ENCODE data around the gene PSME4.

The PSME4 gene

DNA sequence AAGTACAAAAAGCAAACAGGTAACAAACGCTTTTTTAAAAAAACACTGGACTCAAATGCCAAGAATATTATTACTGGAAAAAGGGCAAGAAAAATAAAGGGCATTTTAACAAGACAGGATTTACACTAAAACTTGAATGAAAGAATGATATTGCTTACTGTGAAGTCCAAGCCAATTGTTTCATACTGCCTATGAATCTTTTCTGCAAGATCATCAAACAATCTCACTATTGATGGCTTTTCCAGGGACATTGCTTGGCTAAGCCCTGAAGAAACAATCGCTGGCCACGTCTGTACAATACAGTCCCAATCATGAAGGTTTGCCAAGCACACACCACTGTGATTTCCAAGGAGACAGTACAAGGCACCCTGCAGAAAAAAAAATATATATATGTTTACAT lies 69.6 kb downstream of the PSME4 start:
- no peak overlapping the region for H3K4me3 ChIP-seq (ENCODE audit: low read depth, low read length)

DNA sequence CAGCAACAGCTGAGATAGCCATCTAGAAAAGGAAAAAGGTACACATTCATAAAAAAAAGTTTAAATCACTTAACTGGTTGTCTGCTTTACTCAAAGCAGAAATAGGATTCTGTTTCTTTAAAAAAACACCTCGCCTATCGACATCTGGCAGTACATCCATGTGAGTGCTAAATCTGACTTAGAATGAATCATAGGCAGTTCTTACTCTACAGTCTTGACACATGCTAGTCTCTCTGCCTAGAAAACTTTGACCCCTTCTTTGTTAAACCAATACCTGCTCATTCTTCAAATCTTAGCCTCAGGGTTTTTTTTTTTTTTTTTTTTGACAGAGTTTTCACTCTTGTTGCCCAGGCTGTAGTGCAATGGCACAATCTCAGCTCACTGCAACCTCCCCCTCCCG lies 73.9 kb downstream of the PSME4 start:
- no peak overlapping the region for H3K4me3 ChIP-seq (ENCODE audit: low read depth, low read length)

DNA sequence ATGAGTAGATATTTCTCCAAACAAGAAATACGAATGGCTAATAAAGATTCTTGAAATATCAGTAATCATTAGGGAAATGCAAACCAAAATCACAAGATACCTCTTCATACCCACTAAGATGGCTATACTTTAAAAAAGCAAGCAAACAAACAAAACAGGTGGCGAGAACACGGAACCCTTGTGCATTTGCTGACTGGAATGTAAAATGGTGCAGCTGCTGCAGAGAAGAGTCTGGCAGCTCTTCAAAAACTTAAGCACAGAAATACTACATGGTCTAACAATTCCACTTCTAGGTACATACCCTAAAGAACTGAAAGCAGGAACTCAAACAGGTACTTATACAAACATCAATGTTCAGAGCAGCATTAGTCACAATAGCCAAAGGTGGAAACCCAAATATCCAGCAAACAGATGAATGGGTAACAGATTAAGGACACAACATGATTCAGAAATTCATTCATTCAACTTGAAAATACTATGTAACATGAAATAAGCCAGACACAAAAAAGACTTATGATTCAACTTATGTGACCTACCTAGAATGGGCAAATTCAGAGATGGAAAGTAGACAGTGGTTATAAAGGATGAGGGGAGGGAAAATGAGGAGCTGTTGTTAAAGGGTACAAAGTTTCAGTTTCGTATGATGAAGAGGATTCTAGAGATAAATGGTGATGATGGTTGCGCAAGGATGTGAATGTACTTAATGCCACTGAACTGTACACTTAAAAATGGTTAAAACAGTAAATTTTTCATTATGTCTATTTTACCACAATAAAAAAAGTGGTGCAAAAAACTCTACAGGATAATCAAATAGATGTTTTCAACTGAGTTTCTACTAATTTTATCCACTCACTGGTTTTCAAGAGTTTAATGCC lies 84.2 kb downstream of the PSME4 start:
- H3K4me3 ChIP-seq (ENCODE audit: low read depth, low read length) = no peak overlapping the region

DNA sequence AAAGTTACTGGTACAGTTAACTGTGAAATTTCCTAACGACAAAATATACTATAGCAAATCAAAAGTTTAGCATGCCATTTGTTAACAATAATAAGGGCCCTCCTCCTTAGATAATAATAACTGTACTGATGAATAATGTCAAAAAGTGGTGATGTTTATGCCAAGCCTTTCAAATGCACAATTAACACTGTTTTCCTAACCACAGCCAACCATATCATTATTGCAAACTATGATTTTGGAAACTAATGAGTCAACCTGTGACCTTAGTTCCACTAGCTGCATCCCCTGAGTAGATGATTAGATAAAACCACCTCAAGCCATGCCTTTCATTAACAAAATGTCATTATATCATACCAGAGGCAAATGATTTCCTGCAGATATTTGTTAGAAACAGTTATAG lies 85.9 kb downstream of the PSME4 start:
- no peak overlapping the region for H3K4me3 ChIP-seq (ENCODE audit: low read depth, low read length)

DNA sequence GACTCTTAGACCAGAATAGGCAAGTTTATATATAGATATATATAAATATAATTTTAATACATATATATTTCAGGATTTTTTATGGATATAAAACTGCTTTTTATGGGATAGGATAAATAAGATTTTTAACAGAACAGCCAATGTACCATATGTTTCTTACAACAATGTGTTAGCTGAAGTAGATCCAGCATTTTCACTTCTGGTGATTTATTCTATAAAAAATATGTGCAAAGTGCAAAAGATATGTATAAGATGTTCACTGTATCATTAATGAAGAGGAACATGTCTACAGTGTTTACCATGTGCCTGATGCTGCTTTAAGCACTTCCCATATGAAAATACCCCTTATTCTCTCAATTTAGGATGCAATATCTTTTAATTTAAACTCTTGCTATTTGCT lies 88.8 kb downstream of the PSME4 start:
- H3K4me3 ChIP-seq (ENCODE audit: low read depth, low read length) = no peak overlapping the region

DNA sequence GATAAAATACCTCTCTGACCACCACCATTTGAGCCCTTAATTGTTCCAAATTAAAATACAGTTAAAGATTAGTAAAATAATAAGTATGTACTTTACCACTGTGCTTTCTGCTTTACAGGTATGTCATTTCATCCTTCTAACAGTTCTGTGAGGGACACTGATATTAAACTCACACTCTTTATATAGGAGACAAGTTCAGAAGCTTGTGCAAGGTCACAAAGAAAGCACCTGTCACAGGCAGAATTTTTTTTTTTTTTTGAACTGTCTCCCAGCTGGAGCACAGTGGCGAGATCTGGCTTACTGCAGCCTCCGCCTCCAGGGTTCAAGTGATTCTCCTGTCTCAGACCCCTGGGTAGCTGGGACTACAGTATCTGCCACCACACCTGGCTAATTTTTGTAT lies 89.4 kb downstream of the PSME4 start:
- H3K4me3 ChIP-seq (ENCODE audit: low read depth, low read length) = no peak overlapping the region

DNA sequence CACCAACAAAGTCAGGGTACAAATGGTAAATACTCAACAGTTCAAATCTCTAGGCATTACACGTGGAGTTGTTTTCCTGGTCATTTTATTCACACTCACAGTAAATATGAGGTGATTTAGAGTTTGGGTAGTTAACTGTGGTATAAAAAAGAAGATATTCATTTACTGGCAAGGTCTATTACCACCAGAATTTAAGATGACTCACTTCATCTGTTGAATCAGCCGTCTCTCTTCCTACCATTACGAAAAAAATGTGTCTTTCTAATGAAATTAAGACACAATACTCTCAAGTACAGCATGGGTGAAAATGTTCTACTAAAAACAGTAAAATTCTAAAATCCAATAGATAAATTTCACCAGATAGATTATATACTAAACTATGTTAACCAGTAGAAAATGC lies 90.0 kb downstream of the PSME4 start:
- no peak overlapping the region for H3K4me3 ChIP-seq (ENCODE audit: low read depth, low read length)

DNA sequence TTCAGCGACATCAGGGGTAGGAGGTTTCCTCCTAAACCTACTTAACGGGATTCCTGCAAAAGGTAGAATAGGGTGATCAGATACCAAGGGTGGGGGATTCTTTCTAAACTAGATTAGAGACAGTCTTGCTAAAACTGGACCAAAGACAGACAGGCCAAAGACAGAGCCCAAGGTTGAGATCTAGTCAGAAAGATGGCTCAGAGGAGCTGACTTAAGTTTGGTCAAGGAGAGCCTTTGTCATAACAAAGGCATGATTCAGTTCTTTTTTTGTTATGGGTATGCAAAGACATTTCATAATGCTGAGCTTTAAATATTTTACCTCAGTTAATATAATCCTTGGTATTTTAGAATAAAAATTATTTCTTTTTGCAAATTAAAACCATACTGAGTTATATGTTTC lies 93.2 kb downstream of the PSME4 start:
- H3K4me3 ChIP-seq (ENCODE audit: low read depth, low read length) = no peak overlapping the region

DNA sequence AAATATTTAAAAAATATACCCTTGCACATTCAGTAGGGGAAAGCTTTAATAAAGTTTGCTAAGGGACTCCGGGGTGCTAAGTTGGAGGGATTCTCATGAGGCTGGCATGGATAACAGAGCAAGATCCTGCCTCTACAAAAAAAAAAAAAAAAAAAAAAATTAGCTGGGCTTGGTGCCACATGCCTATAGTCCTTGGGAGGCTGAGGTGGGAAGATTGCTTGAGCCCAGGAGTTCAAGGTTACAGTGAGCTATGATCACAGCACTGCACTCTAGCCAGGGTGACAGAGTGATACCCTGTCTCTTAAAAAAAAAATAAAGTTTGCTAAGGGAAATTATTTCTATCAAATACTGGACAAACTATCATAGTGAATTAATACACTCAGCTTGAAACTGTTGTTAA lies 93.7 kb downstream of the PSME4 start:
- no peak overlapping the region for H3K4me3 ChIP-seq (ENCODE audit: low read depth, low read length)

DNA sequence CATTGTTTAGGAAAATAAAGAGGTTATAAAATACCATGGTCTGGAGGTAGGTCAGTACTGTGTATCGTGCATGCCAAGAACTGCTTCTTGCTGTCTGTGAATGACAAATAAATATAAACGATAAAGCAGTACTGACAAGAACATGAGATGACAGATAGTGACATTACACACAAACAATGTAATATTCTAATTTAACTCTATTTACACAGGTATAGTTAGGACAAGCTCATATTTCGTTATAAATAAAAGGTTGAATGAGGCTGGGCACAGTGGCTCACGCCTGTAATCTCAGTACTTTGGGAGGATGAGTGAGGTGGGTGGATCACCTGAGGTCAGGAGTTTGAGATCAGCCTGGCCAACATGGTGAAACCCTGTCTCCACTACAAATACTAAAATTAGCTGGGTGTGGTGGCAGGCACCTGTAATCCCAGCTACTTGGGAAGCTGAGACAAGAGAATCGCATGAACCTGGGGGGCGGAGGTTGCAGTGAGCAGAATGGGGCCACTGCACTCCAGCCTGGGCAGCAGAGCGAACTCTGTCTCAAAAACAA lies 96.3 kb downstream of the PSME4 start:
- H3K4me3 ChIP-seq (ENCODE audit: low read depth, low read length) = no peak overlapping the region

DNA sequence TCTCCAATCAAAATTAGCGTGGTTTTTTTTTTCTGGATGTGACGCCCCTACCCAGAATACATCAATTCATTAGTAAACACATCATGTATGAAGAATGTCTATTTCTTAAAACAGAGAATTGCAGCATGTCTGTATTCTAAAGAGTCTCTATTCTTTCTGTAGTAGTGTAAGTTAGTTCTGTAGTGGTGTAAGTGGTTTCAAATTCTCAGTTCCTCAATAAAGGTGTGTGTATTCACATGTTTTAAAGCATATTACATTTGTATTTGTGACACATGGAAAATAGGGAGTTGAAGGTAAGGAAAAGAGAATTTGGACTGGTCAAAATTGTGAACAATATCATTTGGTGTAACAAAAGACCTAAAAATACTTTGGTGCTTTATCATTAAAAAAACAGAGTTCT lies 103.0 kb downstream of the PSME4 start:
- H3K4me3 ChIP-seq (ENCODE audit: low read depth, low read length) = no peak overlapping the region

DNA sequence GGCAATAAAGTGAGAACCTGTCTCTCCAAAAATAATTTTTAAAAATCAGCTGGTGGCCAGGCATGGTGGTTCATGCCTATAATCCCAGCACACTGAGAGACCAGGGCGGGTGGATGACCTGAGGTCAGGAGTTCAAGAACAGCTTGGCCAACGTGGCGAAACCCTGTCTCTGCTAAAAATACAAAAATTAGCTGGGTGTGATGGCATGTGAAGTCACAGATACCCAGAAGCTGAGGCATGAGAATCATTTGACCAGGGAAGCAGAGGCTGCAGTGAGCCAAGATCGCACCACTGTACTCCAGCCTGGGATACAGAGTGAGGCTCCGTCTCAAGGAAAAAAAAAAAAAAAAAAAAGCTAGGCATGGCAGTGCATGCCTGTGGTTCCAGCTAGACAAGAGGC lies 103.6 kb downstream of the PSME4 start:
- H3K4me3 ChIP-seq (ENCODE audit: low read depth, low read length) = no peak overlapping the region

DNA sequence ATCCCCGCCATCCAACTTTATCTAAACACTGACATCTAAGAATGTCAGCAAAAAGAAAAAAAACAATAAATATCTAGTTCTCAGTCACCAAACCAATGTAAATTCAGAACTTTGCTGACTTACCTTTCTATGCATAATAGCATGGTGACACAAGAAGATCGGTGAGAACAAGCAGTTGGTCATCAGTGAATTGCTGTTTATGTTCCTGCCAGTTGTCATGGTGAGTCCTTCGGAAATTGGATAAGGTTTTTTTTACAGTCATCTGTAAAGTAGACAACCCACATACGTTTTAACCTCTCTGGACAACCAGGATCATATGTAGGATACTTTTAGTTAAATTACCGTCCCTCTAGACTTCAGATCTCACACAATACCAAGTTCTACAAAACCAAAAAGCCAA lies 104.8 kb downstream of the PSME4 start:
- H3K4me3 ChIP-seq (ENCODE audit: low read depth, low read length) = no peak overlapping the region

DNA sequence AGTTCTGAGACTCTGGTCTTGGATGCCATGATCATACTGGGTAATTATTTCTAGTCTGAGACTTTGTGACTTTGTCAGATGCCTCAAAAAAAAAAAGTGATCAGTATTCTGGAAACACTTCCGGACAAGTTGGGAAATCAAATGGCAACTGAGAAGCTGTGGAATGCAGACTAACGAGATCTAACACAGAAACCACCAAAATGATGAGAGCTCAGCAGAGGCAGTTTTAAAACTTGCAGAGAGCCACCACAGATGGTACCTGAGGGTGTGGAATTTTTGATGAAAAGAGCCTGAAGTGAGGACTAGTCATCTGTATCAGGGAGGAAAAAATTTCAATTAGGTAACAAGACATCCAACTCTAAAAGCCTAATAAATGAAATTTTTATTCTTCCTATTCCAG lies 105.5 kb downstream of the PSME4 start:
- H3K4me3 ChIP-seq (ENCODE audit: low read depth, low read length) = no peak overlapping the region

DNA sequence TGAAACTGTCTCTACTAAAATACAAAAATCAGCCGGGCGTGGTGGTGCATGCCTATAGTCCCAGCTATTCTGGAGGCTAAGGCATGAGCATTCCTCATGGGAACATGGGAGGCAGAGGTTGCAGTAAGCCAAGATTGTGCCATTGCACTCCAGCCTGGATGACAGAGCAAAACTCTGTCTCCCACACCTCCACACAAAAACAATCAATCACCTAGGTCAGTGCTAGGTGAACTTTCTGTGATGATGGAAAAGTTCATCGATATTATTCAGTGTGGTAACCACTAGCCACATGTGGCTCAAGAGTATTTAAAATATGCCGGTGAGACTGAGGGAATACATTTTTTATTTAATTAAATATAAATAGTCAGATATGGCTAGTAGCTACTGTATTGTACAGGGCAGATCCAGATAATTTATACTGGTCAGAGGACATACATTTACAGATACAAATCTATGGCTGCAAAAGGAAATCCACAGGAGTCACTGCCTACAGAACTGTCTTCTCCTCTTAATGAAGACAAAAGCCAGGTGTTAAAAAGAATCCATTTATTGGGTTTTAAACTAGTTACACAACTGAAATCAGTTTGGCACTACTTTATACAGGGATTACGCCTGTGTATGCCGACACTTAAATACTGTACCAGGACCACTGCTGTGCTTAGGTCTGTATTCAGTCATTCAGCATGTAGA lies 107.1 kb downstream of the PSME4 start:
- no peak overlapping the region for H3K4me3 ChIP-seq (ENCODE audit: low read depth, low read length)

DNA sequence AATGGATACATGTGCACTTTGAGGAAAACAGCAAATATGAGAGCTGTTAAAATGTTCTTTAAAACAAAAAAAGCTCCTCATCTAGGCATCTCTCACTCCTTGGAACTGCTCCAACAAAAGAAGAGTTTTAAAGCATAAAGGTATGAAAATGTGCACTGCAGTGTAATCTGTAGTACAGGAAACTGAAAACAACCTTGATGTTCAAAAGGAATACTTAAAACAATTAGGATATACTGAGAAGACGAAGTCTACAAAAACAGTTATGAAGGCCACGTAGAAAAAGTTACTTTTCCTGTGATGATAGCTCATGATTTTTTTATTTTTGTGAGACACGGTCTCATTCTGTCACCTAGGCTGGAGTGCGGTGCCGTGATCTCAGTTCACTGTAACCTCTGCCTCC lies 109.0 kb downstream of the PSME4 start:
- no peak overlapping the region for H3K4me3 ChIP-seq (ENCODE audit: low read depth, low read length)

DNA sequence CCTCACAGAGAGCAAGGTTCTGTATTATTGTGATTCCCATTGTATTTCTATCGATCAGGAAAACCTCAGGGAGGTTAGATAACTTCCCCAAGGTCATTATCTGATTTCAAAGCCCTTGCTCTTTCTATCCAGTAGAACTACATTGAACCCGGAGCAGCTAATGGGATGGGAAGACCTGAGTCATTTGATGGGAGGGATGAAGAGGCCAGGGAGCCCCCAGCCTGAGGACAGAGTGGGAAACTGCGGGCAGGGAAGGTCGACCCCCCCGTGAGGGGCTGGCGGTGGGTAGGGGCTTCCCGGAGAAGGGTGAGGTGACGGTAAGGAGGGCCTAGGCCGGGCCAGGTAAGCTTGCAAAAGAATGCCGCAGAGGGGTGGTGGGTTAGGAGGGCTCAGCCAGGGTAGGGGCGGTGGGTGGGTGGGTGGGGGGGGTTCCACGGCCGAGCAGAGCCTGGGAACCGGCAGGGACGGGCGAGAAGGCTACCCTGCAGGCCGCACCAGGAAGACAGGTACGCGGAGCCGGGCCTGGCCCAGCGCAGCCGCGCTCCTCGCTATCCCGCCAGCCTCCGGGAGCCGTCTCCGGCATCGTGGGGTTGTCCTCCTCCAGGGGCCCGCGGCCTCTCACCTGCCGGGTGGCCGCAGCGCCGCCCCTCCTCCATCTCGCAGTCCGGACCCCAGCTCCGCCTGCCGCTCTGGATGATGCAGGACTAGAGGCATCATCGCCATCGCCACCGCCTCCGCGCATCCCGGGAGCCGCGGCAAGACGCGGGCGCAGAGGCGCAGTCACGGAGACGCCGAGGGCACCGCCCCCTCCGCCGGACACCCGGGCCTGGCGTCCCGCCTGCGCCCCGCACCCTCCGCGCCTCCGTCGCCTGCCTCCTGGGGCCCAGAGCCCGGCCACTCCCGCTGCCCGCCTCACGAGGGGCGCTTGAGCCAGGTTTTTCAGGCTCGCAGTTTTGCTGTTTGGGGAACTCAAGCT lies 111.3 kb downstream of the PSME4 start, which contains the start of gene GPR75:
Gene GPR75, minus strand, starts transcription at position 762 of the 976 bp plus-strand sequence. CDS start 5,211 bp downstream, outside the sequence.
- H3K4me3 ChIP-seq (ENCODE audit: low read depth, low read length) = peak within 1 kb of the TSS; percentile 24

DNA sequence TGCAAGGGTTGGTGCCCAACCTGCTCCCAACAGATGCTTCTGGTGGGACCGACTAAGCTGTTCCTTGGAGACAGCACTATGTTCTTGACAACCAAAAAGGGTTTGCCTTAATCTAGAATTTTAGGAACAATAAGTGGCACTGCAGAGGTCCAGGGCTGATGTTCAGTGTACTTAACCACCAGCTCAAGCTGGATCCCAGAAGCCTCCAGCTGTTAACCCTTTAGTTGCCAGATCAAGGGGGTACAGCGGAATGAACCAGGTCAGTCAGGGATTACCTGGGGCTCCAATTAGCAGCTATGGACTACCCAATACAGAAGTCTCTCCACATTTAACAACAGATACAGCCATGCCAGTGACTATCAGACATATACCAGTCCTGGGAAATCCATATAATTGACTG lies 114.5 kb downstream of the PSME4 start:
- no peak overlapping the region for H3K4me3 ChIP-seq (ENCODE audit: low read depth, low read length)

DNA sequence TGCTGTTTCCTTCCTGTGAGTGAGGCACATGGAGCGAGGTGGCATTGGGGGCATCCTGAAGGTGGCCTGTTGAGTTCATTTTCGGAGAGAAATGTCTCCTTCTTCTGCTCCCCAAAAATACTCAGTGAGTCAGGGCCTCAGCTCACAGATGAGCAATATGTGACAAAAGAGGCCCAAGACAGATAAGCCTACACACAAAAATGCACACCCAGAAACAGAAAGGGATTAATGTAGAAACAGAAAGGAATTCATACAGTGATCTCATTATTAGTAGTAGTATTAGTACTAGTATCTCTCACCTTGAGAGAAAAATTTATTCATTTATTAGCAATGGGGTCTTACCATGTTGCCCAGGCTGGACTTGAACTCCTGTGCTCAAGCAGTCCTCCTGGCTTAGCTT lies 116.1 kb downstream of the PSME4 start:
- no peak overlapping the region for H3K4me3 ChIP-seq (ENCODE audit: low read depth, low read length)

DNA sequence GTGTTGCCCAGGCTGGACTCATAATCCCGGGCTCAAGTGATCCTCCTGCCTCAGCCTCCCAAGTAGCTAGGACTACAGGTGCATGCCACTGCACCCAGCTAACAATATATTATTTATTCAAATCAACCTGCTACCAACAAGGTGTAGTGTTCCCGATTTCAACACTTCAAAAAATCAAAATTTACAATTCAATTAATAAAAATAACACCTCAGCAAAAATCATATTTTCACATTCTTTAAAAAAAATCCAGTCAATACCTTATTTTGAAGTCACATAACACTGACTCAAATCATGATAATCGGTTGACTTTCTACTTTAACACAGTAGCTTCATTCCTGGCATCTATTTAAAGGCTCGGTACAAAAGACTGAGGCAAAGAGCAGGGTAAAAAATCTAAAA lies 118.3 kb downstream of the PSME4 start:
- no peak overlapping the region for H3K4me3 ChIP-seq (ENCODE audit: low read depth, low read length)
